Activated CD4-positive, alpha-beta T cell treated with anti-CD3 and anti-CD28 coated beads, Interleukin-2, amount 50 U/mL, for 1 hour (primary cell): Measurements from ENCODE around the gene XRCC5.
"Not testable (repeated sequence)": the region's sequence is repeated elsewhere in the genome, so short reads cannot be mapped to it uniquely, and the experiment has no call there.

ENCODE experiments used
- DNase-seq: peaks from one replicate; pipeline ENCODE4 v3.0.0-alpha.2; 2020

XRCC5 gene

GRCh38 chr2:216119986-216120385 lies 10.8 kb downstream of the XRCC5 start:
- DNase-seq, result no peak

GRCh38 chr2:216121255-216121654 lies 12.1 kb downstream of the XRCC5 start:
- DNase-seq, result no peak

- no peak for DNase-seq
Observed at GRCh38 chr2:216126943-216127342, 17.8 kb downstream of the XRCC5 start.

GRCh38 chr2:216130346-216130971 lies 21.3 kb downstream of the XRCC5 start:
- no peak for DNase-seq

GRCh38 chr2:216131175-216131926 lies 22.2 kb downstream of the XRCC5 start:
- DNase-seq, result no peak

GRCh38 chr2:216132585-216132984 lies 23.4 kb downstream of the XRCC5 start:
- DNase-seq, result no peak

- DNase-seq, result no peak
Observed at GRCh38 chr2:216133397-216133796, 24.2 kb downstream of the XRCC5 start.

GRCh38 chr2:216134958-216135541 lies 25.9 kb downstream of the XRCC5 start:
- no peak for DNase-seq

- DNase-seq, result peak; percentile 21
Observed at GRCh38 chr2:216139884-216140283, 30.7 kb downstream of the XRCC5 start.

- not testable (repeated sequence) for DNase-seq
Observed at GRCh38 chr2:216141516-216141915, 32.4 kb downstream of the XRCC5 start.

GRCh38 chr2:216142540-216142939 lies 33.4 kb downstream of the XRCC5 start:
- DNase-seq, result no peak

GRCh38 chr2:216144372-216144771 lies 35.2 kb downstream of the XRCC5 start:
- no peak for DNase-seq

- DNase-seq, result no peak
Observed at GRCh38 chr2:216144857-216145256, 35.7 kb downstream of the XRCC5 start.

- no peak for DNase-seq
Observed at GRCh38 chr2:216146573-216146972, 37.4 kb downstream of the XRCC5 start.

- DNase-seq, result no peak
Observed at GRCh38 chr2:216147172-216148131, 38.3 kb downstream of the XRCC5 start.

- no peak for DNase-seq
Observed at GRCh38 chr2:216148983-216149382, 39.8 kb downstream of the XRCC5 start.

GRCh38 chr2:216149741-216150140 lies 40.6 kb downstream of the XRCC5 start:
- no peak for DNase-seq

GRCh38 chr2:216151313-216152025 lies 42.3 kb downstream of the XRCC5 start:
- no peak for DNase-seq

- DNase-seq, result no peak
Observed at GRCh38 chr2:216155954-216156353, 46.8 kb downstream of the XRCC5 start.

- no peak for DNase-seq
Observed at GRCh38 chr2:216156822-216157221, 47.7 kb downstream of the XRCC5 start.

GRCh38 chr2:216159144-216159543 lies 50.0 kb downstream of the XRCC5 start:
- DNase-seq, result no peak

GRCh38 chr2:216159646-216160045 lies 50.5 kb downstream of the XRCC5 start:
- no peak for DNase-seq
